HG03565 (cell line): ENCODE results near the gene FOXC1.

Experiments used
- ATAC-seq: cut with Tn5 transposase; IDR thresholded peaks from one replicate; pipeline ENCODE4 v1.9.1; 2021; ENCODE audit warnings: mild to moderate bottlenecking, moderate library complexity; ENCODE audit not compliant: unreplicated experiment

FOXC1 gene

DNA sequence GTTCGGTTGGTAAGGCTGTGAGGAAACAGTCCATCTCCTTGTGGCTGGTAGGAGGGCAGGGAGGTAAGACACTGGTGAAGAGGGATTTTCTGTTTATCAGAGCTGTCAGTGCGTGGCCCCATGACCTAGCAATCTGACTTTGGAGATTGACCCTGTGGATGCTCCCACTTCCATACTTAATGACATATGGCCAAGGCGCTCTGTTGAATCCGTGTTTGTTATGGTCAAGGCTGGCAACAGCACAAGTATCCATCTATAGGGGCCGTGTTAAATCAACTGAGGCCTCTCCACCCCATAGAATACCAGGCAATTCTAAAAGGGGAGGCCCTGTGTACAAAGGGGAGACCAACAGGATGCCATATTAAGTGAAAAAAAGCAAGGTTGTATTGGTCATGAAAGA is 25.6 kb upstream of the FOXC1 start:
- ATAC-seq: no peak

DNA sequence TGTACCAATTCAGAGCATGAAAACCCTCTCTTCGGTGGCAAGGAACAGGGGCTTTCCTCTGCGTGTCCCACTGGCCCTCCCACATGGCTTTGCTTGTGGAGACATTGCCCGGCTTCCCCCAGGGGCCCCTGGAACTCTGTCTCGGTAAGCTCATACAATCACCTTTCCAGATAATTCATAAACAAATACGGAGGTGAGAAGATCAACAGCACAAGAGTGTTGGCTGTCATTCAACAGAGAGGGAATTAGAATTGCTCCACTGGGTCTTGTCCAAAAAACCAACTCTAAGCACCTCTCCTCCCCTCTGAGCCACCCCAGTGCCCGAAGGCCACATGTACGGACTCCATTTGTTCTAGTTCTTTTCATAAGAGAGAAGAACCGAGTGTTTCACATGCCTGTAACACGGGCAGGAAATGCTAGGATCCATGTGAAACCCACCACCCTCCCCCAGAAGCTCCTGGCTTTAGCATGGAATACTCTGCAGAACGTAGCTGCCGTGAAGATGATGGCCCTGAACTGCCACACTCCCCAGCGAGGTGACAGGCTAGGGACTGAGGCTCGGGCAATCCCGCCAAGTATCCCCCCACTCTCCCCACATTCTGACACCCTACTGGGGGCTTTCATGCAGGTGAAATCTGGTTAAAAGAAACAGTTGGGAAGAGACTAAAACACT is 24.6 kb upstream of the FOXC1 start:
- no peak for ATAC-seq

DNA sequence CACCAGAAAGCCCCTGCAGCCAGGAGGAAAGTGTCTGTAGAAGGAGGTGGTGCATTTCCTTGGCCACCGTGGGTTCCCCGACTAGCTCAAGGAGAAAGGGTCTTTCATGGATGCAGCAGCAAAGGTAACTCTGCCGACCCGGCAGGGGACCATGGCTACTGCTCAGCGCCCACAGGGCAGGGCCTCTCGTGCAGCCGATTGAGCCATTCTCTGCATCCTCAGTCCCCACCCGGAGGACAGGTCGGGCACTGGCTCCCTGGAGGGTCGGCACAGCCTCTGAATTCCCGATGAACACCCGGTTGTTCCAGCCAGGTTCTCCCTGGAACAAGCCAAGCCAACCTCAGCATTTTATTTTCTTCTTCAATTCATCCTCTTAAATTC is 24.1 kb upstream of the FOXC1 start:
- ATAC-seq: no peak

DNA sequence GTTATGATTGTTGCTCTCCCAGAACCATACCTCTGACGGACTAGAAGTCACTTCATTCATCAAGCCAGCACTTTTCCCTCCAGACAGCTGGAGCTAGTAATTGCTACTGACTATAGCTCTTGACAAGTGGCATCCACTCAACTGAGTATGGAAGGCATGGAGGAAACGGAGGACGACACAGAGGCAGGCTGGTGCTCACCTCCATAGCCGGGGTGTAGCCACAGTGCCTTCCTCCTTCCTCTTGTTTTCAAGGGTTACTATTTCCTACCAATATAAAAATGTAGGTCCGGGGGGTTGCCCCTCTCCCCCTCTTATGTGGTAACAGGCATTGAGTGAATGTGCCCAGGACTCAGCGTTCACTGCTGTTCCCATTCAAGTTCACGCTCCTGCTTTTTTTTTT is 23.5 kb upstream of the FOXC1 start:
- ATAC-seq: no peak

DNA sequence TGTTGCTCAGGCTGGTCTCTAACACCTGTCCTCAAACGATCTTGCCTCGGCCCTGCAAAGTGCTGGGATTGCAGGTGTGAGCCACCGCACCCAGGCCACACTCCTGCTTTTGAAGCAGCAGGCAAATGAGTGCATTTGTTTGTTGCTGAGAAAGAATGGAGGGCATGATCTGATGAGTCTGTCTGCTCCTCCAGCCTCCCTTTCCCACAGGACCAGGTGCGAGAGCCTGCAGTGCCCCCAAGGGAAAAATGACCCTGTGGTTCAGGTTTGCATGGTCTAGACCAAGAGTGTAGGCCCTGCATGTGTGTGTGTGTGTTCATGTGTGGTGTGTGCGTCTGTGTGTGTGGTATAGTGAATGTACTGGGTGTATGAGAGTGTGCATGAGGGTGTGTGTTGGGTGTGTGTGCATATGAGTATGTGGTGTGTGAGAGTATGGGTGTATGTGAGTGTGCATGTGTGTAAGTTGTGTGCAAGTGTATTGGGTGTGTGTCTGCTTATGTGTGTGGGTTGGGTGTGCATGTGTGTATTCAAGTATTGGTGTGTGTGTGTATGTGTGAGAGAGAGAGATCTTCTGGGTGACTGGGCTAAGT is 22.8 kb upstream of the FOXC1 start:
- ATAC-seq: no peak

DNA sequence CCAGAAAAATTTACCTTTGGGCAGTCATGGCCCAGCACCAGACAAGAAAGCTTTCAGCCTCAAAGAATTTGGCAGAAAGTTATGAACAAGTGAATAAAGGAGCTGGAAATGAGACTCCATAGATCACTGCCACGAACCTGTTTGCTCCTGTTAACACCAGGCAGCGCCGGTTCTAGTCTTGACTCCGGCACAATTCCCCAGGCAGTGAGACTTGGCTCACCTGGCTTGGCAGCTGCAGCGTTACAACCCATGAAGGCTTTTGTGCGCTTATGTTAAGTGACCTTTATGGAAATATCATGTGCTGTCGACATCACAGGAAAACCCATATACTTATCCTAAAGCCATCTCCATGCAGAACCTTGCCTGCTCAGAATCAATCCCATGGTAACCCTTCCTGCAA is 22.2 kb upstream of the FOXC1 start:
- ATAC-seq: no peak

DNA sequence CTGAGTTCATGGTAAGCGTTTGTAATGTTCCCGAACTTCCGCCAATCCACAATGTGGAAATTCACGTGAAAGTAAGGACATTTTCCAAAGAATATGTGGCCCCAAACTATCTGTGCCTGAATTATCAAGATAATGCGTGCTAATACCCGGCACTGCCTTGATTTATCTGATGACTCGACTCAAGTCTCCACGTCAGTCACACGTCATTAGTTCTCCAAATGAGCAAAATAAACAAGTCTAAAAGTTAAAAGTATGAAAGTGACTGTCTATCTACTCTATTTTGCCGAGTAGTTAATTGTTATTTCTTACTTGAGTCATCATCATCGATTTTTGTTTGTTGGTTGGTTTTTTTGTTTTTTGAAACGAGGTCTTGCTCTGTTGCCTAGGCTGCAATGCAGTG is 21.7 kb upstream of the FOXC1 start:
- no peak for ATAC-seq

DNA sequence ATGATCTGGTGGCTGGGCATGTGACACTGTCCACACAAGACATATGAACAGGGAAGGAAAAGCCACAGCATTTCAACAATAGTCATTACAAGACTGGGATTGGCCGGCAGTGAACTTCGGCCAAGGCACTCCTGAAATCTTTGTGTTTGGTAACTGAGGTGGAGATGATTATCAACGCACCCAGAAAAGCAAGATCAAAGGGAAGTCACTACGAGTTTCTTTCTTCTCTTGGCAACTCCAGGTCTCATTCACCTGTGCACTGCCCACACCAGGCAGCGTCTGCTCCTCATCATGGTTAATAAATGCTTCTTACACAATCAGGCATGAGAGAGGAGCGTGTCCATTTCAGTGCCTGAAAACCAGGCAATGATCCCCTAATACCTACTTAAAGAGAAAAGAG is 20.5 kb upstream of the FOXC1 start:
- no peak for ATAC-seq

DNA sequence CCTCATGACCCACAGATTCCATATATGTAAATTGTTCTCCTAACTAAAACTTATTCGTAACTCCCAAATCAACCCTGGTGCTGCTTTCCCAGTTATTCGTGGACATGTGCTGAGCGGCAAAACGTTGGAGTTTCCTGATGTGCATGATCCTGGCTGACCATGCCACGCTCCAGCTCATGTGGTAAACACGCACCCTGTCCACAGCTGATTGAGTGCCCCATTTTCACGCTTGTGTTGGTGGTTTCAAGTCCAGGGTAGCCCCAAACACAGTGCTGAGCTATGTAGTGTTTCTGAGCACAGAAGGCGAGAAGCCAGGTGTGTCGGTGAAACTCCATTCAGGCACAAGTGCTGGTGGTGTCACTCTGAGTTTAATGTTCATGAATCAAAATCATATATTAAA is 19.1 kb upstream of the FOXC1 start:
- no peak for ATAC-seq

DNA sequence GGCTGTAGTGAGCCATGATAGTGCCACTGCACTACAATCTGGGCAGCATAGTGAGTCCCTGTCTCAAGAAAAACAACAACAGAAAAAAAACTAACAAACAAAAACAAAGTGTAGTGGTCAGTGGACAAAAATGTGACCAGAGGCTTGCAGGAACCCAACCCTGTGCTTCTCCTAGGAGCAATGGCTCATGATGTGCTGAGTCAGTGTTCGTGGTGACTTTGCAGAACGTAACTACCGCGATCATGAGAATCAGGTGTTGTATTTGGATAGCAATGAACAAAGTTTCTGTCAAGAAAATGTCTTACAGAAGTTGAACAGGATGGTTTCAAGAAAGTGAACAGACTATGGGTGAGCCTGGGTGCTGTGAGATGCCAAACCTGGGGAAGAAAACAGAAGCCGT is 18.5 kb upstream of the FOXC1 start:
- ATAC-seq: no peak

DNA sequence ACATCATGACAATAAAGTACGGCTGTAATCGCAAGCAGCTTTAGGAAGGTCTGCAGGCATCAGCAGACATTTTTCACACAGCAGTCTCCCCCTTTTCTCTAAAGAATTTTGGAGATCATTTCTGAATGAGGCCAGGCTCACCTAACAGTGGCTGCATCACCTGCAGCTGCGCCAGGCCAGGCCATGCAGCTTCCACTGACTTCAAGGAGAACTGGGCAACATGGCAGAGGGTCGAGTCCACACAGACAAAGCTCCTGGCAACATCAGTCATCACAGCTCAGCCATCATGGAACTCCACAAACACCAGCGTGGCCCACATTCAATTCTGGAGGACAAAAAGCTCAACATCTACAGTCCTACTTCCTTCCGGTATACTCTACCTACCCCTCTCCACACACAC is 17.8 kb upstream of the FOXC1 start:
- no peak for ATAC-seq

DNA sequence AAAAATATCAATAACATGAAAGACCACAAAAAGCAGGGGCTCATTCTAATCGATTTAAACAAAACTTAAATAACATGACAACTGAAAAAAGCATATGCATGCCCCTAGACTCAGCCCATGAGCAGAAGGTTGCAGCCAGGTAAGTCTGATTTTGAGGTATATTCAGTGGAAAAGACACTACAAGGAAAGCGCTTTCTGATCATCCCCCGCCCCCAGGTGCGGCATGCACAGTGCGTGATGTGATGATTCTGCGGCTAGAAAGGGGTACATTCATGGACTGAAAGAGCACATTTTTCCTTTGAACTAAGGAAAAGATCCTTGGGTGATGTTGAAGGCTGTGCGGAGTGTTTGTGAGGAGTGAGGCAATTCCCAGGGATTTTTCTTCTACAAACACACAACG is 16.9 kb upstream of the FOXC1 start:
- ATAC-seq: no peak

DNA sequence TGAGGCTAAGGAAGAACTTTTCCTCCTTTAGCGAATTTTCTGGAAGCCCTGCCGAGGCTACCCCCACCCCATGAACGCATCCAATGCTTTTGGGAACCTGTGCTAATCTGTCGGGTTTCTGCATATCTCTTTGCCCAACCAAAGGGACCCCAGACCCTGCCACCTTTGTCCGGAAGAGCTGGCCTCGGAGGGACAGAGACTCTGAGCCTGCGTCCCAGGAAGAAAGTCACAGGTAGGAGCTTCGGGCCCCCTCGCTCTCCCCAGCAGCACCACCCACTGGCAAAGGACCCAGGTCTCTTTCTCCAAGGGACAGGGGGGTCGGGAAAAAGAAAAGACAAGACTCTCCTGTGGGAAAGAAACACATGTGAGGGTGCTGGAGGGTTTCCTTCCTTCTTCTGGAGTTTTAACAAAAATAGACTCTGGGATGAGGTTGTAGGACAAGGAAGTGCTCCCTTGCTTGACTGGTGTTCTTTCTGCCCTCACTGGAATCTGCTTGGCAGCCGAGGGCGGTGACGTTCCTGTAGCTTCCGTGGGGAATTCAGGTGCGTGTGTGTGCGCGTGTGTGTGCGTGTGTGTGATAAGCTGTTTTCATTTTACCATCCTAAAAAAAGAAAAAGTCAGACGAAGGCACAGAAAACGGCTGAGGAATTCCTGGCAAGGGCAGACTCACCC is 16.3 kb upstream of the FOXC1 start:
- ATAC-seq: no peak

DNA sequence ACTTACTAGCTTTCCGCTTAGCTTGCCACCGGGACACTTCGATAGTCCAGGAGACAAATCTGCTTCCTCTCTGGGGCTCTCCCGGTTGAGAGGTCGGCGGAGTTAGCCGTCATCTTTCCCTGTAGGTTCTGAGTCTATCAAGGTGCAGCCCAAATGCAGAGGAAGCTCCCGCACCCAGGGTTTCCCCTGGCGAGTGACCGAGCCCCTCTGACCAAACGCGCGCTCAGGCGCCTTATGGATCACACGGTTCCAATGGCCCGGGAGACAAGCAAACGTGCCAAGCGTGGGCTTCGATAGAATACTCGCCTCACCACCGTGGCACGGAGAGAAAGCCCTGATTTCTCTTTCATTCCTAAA is 15.8 kb upstream of the FOXC1 start:
- ATAC-seq: no peak

DNA sequence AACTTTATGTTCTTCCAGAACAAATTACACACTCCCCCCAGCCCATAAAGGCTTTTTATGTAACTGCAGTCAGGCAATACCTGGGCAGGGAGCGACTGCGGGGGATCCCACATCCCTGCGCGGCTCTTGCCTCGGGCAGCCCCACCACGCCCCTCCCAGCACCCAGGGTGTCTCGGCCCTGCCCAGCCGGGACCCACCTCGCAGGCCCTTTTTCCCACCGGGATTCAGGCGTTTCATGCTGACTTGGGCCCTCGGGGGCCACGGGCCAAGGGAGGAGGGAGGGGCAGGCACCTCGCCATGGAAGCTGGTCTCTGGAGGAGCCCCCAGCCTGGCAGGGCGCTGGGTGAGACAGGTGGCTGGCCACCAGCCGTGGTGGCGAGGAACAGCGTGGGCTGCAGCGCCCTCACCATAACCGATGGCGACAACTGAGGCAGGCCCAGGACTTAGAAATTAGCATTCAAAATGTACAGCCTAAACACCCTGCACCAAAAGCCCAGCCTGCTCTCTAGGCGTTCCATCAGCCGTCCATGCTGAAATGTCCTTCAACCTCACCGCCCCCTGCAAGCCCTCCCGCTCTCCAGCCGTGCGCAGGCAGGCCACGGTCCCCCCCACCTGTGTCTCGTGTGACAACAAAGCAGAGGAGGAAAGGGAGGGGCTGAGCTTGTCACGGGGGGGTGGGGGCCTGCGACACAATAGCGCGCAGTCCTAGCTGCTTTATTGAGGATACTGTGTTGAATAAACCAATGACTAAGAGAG is 15.1 kb upstream of the FOXC1 start:
- no peak for ATAC-seq

DNA sequence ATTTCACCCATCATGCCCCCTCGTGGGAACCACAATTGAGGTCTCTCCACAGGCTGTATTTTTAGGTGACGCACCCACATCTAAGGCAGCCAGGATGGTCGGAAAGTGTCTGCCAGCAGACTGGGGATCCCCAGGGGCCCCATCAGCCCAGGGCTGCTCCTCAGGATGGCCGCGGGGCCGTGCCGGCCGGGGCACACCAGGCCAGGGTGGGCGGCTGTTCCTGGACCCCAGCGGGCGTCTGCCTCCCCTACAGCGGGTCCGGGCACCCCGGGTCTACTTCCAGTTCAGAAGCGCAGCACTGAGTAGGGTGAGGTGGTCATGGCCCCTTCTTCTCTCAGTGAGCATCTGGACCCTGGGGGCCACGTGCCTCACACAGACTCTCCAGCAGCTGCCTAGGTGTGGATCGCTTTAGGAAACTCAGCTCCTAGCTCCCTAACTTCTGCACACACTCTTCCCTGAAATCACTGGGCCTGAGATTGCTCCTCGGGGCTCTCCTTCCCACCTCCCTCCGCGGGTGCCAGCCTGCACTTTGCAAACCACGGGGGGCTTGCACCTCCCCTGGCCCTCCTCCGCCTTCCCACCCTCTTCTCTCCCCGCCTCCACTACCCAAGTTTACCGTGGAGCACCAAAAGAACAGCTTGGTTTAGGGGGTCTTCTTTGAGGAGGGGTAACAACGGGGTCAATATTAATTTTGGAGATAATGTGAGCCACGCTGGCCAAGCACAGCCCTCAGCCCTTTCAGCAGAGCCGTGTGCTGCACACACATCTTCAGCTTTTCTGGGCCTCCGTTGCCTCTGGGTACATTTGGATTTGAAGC is 14.2 kb upstream of the FOXC1 start:
- ATAC-seq: no peak

DNA sequence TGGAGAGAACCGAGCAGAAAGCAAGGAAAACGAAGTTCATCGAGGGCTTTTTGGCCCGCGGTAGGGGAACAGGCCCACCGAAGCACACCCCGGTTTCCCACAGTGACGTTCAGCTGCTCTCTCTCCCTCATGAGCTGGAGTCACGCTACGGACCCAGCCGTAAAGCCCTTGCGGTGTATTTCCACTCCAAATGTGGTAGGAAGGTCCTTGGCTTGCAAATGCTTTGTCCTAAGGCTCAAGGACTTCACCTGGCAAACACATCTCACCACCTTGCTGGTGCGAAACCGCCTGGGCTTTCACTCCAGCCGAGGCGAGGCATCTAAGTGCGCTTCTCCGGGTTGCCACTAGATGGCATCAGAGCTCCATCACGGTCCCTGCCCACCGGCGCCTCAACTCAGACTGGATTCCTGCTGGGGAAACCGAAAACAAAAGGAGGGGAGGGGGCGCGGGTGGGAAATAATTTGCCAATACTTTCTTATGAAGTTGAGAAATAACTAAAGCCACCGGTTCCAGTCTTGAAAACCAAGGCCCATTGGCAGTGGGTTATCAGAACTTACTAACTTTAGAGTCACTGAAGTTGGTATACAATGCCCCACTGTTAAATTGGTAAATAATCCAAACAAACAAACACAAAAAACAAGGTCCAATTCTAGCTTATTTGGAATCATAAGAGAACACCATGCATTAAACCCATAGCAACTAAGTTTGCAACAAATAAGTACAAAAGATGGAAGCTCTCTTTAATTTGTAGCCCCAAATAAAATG is 13.4 kb upstream of the FOXC1 start:
- no peak for ATAC-seq

DNA sequence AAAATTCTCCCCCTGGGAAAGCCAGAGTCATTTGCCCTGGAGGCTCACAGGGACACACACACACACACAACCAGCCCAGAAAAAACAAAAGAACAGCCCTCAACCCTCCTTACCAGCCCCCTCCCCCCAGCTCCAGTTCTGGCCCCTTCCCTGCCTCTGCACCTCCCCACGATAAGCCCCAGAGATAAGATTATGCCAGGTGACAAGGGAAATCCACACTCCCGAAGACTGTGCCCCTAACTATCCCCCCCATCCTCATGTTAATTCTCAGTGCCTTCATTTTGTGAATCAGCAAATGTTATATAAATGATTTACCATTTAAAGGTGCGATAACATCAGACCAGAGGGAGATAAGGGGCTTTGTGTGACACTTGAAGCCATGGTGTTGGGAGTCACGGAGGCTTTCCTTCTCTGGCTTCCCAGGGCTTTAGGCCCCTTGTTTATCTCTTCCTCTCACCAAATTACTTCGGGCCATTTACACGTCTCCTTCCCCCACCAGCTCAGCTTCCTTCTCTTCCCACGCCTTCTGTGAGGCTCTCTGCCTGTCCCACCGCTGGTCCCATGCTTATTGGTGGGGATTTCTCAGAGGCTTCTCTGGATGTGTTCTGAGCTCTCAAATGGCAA is 12.5 kb upstream of the FOXC1 start:
- ATAC-seq: no peak

DNA sequence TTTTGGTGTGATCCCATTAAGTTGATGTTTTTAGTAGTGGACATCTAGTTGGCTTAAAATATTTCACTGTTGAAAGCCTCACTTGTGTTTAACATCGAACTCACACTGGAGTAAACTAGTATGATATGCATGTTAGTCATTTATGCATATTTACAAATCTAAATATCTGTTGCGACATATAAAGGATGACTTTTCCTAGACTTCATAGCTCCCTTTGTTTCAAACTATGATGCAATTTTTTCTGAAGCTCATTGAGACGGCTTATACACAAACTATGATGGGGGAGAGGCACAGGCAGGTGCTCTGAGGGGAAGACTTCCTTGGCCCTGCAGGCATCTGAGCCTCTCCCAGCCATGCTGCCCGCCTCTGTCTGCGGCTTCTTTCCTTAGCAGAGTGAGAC is 11.8 kb upstream of the FOXC1 start:
- no peak for ATAC-seq

DNA sequence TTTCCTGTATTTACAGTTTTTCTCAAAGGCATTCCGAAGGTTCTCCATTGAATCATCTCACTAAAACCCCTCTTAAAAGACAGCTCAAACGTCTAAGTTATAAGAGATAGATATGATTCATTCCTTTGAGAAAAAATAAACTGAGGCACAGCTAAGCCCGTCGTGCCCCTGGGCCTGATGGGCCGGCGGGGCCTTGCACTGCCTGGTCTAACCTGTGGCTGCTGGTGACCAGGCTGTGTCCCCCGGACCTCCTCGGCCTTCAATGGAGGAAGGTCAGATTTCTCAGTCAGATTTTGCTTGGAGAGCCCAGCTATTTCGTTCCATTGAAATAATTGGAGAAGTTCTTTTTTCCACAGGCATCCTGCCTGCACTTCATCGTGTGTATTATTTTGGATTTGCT is 11.3 kb upstream of the FOXC1 start:
- no peak for ATAC-seq
